ENCODE results near the gene FER.
A peak's percentile ranks its signal among the peaks of the same experiment; 100 is the strongest.
"Not testable (repeated sequence)": the region's sequence is repeated elsewhere in the genome, so short reads cannot be mapped to it uniquely, and the experiment has no call there.

Gene FER

DNA sequence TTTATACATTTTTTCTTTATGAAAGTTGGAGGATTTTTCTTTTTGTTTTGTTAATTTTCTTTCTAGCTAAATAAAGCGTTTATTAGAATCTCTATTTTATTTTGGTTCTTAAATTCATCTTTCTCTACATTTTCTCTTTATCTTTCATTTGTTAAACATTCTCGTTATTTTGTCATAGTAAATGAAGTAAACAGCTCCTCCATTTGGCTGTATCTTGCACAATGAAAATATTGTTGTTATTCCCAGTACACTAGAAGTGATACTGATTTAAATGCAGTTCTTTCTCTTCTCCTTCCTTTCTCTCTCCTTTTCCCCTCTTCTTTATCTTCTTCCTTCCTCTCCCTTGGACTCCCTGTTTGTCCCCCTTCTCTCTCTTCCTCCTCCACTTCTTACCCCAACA lies 88.8 kb downstream of the FER start:
- TF ChIP-seq, protein P1, sequence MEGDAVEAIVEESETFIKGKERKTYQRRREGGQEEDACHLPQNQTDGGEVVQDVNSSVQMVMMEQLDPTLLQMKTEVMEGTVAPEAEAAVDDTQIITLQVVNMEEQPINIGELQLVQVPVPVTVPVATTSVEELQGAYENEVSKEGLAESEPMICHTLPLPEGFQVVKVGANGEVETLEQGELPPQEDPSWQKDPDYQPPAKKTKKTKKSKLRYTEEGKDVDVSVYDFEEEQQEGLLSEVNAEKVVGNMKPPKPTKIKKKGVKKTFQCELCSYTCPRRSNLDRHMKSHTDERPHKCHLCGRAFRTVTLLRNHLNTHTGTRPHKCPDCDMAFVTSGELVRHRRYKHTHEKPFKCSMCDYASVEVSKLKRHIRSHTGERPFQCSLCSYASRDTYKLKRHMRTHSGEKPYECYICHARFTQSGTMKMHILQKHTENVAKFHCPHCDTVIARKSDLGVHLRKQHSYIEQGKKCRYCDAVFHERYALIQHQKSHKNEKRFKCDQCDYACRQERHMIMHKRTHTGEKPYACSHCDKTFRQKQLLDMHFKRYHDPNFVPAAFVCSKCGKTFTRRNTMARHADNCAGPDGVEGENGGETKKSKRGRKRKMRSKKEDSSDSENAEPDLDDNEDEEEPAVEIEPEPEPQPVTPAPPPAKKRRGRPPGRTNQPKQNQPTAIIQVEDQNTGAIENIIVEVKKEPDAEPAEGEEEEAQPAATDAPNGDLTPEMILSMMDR (IDR thresholded peaks at IDR 0.05; ENCODE audit: low read depth, low read length, missing control alignments): no peak
- no peak for DNase-seq (ENCODE audit: low read depth)

GRCh38 chr5:108842260-108842941 lies 94.7 kb downstream of the FER start:
- H3K4me3 ChIP-seq (ENCODE audit: low read depth, low read length); DNase-seq (ENCODE audit: low read depth): not testable (repeated sequence)

More for the DNA sequence above, 88.8 kb downstream of the FER start:
- no peak overlapping the region for H3K4me3 ChIP-seq (ENCODE audit: low read depth, low read length)

DNA sequence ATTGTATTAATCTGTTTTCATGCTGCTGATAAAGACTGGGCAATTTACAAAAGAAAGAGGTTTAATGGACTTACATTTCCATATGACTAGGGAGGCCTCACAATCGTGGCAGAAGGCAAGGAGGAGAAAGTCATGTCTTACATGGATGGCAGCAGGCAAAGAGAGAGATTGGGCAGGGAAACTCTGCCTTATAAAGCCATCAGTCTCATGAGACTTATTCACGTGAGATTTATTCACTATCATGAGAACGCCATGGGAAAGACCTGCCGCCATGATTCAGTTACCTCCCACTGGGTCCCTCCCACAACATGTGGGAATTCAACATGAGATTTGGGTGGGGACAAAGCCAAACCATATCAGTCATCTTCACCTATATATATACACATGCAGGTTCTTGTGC lies 103.4 kb downstream of the FER start:
- H3K4me3 ChIP-seq (ENCODE audit: low read depth, low read length); DNase-seq (ENCODE audit: low read depth): not testable (repeated sequence)

- H3K4me3 ChIP-seq (ENCODE audit: low read depth, low read length): no peak overlapping the region
- TF ChIP-seq, protein P1 (IDR thresholded peaks at IDR 0.05; ENCODE audit: low read depth, low read length, missing control alignments): no peak
- DNase-seq (ENCODE audit: low read depth): no peak
These were observed 110.2 kb downstream of the FER start for GRCh38 chr5:108857905-108858304.

DNA sequence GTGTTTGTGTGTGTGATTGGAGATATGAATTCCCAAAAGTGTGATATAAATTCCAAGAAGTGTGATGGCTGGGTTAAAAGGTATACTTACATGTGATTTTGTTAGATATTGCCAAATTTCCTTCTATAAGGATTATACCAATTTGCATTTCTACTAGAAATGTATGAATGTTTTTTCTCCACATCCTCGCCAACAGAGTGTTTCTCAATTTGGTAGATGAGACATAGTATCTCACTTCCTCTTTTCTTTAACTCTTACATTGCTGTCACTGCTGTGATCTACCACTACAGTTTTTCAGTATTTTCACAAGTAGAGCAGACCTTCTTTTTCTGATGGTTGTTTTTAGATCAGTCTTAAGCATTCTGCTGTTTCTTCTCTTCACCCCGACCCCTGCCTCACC lies 111.3 kb downstream of the FER start:
- TF ChIP-seq, protein P1 (IDR thresholded peaks at IDR 0.05; ENCODE audit: low read depth, low read length, missing control alignments): no peak
- no peak overlapping the region for H3K4me3 ChIP-seq (ENCODE audit: low read depth, low read length)
- DNase-seq (ENCODE audit: low read depth): peak; percentile 63

GRCh38 chr5:108862211-108862610 lies 114.5 kb downstream of the FER start:
- TF ChIP-seq, protein P1 (IDR thresholded peaks at IDR 0.05; ENCODE audit: low read depth, low read length, missing control alignments): no peak
- DNase-seq (ENCODE audit: low read depth): no peak
- H3K4me3 ChIP-seq (ENCODE audit: low read depth, low read length): no peak overlapping the region

GRCh38 chr5:108866097-108866496 lies 118.4 kb downstream of the FER start:
- not testable (repeated sequence) for H3K4me3 ChIP-seq (ENCODE audit: low read depth, low read length); DNase-seq (ENCODE audit: low read depth)

DNA sequence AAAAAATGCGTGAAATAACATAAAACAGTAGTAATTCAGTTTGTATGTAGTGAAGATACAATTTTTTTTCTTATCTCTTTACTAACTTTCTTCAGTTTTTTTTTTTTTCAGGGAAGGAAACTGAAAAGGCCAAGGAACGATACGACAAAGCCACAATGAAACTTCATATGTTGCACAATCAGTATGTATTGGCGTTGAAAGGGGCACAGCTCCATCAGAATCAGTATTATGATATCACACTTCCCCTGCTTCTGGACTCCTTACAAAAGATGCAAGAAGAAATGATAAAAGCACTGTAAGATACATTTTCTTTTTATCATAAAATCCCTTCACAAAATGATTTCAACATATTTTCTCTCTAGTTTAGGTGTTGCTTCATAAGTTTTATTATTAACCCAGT lies 120.0 kb downstream of the FER start:
- DNase-seq (ENCODE audit: low read depth): no peak
- TF ChIP-seq, protein P1 (IDR thresholded peaks at IDR 0.05; ENCODE audit: low read depth, low read length, missing control alignments): no peak
- no peak overlapping the region for H3K4me3 ChIP-seq (ENCODE audit: low read depth, low read length)
